Activated naive CD4-positive, alpha-beta T cell treated with anti-CD3 and anti-CD28 coated beads, Interleukin-2, amount 10 ng/mL, durations not matched to agents 7 days and 5 days (primary cell): ENCODE measurements around the gene SEC63.
"Not testable (repeated sequence)": the region's sequence is repeated elsewhere in the genome, so short reads cannot be mapped to it uniquely, and the experiment has no call there.

Experiments used
- CTCF ChIA-PET: fragments of 350-600 bp; sonication (Branson Sonifier 250); formaldehyde crosslinking; loops from one replicate; lab custom pipeline; 2021; ENCODE audit warnings: antibody characterized with exemption; lab: Charles Lee
- DNase-seq: peaks from one replicate; pipeline ENCODE4 v3.0.0-alpha.2; 2020
- H3K27ac Mint-ChIP-seq: one replicate; pipeline ENCODE4 v1.8.0; 2021; ENCODE audit warnings: mild to moderate bottlenecking, moderate library complexity, mixed read lengths
- H3K27me3 Mint-ChIP-seq: one replicate; pipeline ENCODE4 v1.8.0; 2021; ENCODE audit warnings: mild to moderate bottlenecking, mixed read lengths
- H3K36me3 Mint-ChIP-seq: one replicate; pipeline ENCODE4 v1.8.0; 2021; ENCODE audit warnings: mixed read lengths
- H3K4me1 Mint-ChIP-seq: one replicate; pipeline ENCODE4 v1.8.0; 2021; ENCODE audit warnings: mixed read lengths
- H3K4me3 Mint-ChIP-seq: one replicate; pipeline ENCODE4 v1.8.0; 2021; ENCODE audit warnings: mild to moderate bottlenecking, moderate library complexity, mixed read lengths
- H3K9me3 Mint-ChIP-seq: one replicate; pipeline ENCODE4 v1.8.0; 2021; ENCODE audit warnings: mixed read lengths

Gene SEC63

GRCh38 chr6:107931894-107932293 is 26.1 kb downstream of the SEC63 start:
- Mint-ChIP-seq H3K4me3 (no peak overlapping the region), H3K27me3 (no peaks in the 10 kb centered on the region), H3K4me1 (no peaks in the 10 kb centered on the region), H3K27ac (no peak overlapping the region), H3K9me3 (peaks cover 9% of the 10 kb centered on the region), H3K36me3 (peaks cover 34% of the 10 kb centered on the region)
- CTCF ChIA-PET, result interaction anchor here (0.6 kb wide), 1 partner anchor 9 kb away, joined by 3 read pairs; no protein-coding TSS in a partner anchor
- DNase-seq, result no peak

DNA sequence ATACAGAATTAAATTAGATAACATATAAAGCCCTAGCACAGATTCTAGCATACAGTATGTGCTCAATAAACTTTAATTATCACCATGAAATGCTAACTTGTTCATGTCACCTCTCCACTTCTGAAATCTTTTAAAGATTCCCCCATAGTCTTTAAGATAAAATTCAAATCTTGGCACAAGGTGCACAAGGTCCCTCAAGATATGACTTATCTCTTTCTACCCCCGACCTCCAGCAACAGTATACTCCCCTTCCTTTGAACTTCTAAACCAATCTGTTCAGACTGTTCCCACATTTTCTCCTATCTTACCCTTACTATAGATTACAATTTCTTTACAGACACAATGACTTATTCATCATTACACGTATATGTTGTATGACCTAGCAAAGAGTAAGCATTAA is 29.0 kb downstream of the SEC63 start:
- H3K9me3 Mint-ChIP-seq, result peaks cover 9% of the 10 kb centered on the region
- H3K36me3 Mint-ChIP-seq, result peaks cover 31% of the 10 kb centered on the region
- no peak overlapping the region for H3K4me3 Mint-ChIP-seq
- no peak overlapping the region for H3K27ac Mint-ChIP-seq
- DNase-seq, result no peak
- H3K4me1 Mint-ChIP-seq, result no peaks in the 10 kb centered on the region
- H3K27me3 Mint-ChIP-seq, result no peaks in the 10 kb centered on the region
- CTCF ChIA-PET, result no interaction called here

- H3K4me3 Mint-ChIP-seq, H3K4me1 Mint-ChIP-seq, H3K9me3 Mint-ChIP-seq, CTCF ChIA-PET, DNase-seq, H3K27ac Mint-ChIP-seq, H3K27me3 Mint-ChIP-seq: not testable (repeated sequence)
- H3K36me3 Mint-ChIP-seq, result peaks cover 32% of the 10 kb centered on the region
Measured at GRCh38 chr6:107926697-107927544, 31.1 kb downstream of the SEC63 start.

DNA sequence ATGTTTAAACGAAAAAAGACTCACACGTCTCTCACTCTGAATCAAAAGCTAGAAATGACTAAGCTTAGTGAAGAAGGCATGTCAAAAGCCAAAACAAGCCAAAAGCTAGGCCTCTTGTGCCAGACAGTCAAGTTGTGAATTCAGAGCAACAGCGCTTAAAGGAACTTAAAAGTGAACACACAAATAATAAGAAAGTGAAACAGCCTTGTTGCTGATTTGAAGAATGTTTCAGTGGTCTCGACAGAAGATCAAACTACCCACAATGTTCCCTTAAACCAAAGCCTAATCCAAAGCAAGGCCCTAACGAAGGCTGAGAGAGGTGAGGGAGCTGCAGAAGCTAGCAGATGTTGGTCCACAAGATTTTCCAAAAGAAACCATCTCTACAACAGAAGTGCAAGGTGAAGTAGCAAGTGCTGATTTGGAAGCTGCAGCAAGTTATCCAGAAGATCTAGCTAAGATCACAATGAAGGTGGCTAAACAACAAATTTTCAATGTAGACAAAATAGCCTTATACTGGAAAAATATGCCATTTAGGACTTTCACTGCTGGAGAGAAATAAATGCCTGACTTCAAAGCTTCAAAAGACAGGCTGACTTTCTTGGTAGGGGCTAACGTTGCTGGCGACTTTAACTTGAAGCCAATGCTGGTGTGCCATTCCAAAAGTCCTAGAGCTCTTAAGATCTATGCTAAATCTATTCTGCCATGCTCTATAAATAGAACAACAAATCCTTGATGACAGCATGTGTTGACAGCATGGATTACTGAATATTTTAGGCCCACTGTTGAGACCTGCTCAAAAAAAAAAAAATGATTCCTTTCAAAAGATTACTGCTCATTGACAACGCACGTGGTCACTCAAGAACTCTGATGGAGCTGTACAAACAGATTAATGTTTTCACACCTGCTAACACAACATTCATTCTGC is 40.3 kb downstream of the SEC63 start:
- Mint-ChIP-seq H3K27ac (peak overlapping the region; percentile 33), H3K36me3 (peaks cover 68% of the 10 kb centered on the region), H3K4me1 (peaks cover 8% of the 10 kb centered on the region), H3K27me3 (no peaks in the 10 kb centered on the region), H3K4me3 (no peak overlapping the region), H3K9me3 (peaks cover 18% of the 10 kb centered on the region)
- DNase-seq, result no peak
- CTCF ChIA-PET, result interaction anchor here (0.6 to 1.2 kb wide), 4 partner anchors 9 to 234 kb away, joined by 3 to 4 read pairs (median 3); no protein-coding TSS in a partner anchor

DNA sequence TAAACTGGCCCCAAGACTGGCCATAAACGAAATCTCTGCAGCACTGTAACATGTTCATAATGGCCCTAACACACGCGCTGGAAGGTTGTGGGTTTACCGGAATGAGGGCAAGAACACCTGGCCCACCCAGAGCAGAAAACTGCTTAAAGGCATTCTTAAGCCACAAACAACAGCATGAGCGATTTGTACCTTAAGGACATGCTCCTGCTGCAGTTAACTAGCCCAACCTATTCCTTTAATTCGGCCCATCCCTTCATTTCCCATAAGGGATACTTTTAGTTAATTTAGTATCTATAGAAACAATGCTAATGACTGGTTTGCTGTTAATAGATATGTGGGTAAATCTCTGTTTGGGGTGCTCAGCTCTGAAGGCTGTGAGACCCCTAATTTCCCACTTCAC is 41.0 kb downstream of the SEC63 start:
- H3K4me1 Mint-ChIP-seq, H3K4me3 Mint-ChIP-seq, H3K27me3 Mint-ChIP-seq, DNase-seq, CTCF ChIA-PET: not testable (repeated sequence)
- H3K27ac Mint-ChIP-seq, result peak overlapping the region; percentile 65
- peaks cover 69% of the 10 kb centered on the region for H3K36me3 Mint-ChIP-seq
- H3K9me3 Mint-ChIP-seq, result peaks cover 18% of the 10 kb centered on the region

DNA sequence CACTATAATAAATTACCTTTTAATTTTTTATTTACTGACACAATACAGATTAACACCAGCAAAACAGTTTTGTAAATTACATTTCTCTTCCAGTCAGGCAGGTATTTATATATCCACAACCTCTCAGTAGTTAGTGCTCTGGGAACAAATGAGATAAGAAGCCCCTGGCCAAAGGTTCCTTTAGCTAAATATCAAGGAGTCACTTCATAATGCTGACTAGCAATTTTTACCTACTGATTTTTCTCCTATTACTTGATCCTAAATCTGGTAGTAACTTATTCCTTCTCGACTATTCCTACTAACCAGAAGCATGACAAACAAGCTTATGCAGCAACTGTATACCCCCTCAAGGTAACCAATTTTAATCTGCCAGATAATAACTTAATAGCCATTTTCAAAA is 46.3 kb downstream of the SEC63 start:
- Mint-ChIP-seq H3K9me3 (peaks cover 3% of the 10 kb centered on the region), H3K4me3 (no peak overlapping the region), H3K27ac (no peak overlapping the region), H3K4me1 (peaks cover 7% of the 10 kb centered on the region), H3K27me3 (no peaks in the 10 kb centered on the region), H3K36me3 (peaks cover 41% of the 10 kb centered on the region)
- no peak for DNase-seq
- CTCF ChIA-PET, result interaction anchor here (1.1 kb wide), 1 partner anchor 11 kb away, joined by 3 read pairs; no protein-coding TSS in a partner anchor

- H3K27me3 Mint-ChIP-seq, result no peaks in the 10 kb centered on the region
- no peak overlapping the region for H3K27ac Mint-ChIP-seq
- peaks cover 64% of the 10 kb centered on the region for H3K36me3 Mint-ChIP-seq
- H3K9me3 Mint-ChIP-seq, result no peaks in the 10 kb centered on the region
- DNase-seq, result no peak
- CTCF ChIA-PET, result no interaction called here
- no peak overlapping the region for H3K4me3 Mint-ChIP-seq
- peaks cover 7% of the 10 kb centered on the region for H3K4me1 Mint-ChIP-seq
Measured at GRCh38 chr6:107894809-107895396, 63.1 kb downstream of the SEC63 start.

- Mint-ChIP-seq H3K9me3 (peaks cover 12% of the 10 kb centered on the region), H3K36me3 (peaks cover 69% of the 10 kb centered on the region)
- DNase-seq, H3K4me3 Mint-ChIP-seq, H3K27ac Mint-ChIP-seq, H3K27me3 Mint-ChIP-seq, H3K4me1 Mint-ChIP-seq: not testable (repeated sequence)
- CTCF ChIA-PET, result interaction anchor here (1.0 to 1.1 kb wide), 2 partner anchors 9 to 28 kb away, joined by 3 read pairs; no protein-coding TSS in a partner anchor
Measured at GRCh38 chr6:107890431-107890830, 67.6 kb downstream of the SEC63 start.

GRCh38 chr6:107885950-107886349 is 72.1 kb downstream of the SEC63 start:
- H3K4me1 Mint-ChIP-seq, H3K27me3 Mint-ChIP-seq, H3K4me3 Mint-ChIP-seq, DNase-seq, H3K27ac Mint-ChIP-seq, CTCF ChIA-PET: not testable (repeated sequence)
- Mint-ChIP-seq H3K9me3 (peaks cover 12% of the 10 kb centered on the region), H3K36me3 (peaks cover 49% of the 10 kb centered on the region)

GRCh38 chr6:107879941-107880340 is 78.1 kb downstream of the SEC63 start:
- DNase-seq, result no peak
- H3K36me3 Mint-ChIP-seq, result peaks cover 32% of the 10 kb centered on the region
- H3K27ac Mint-ChIP-seq, result no peak overlapping the region
- H3K27me3 Mint-ChIP-seq, result no peaks in the 10 kb centered on the region
- H3K9me3 Mint-ChIP-seq, result no peaks in the 10 kb centered on the region
- CTCF ChIA-PET, result no interaction called here
- no peaks in the 10 kb centered on the region for H3K4me1 Mint-ChIP-seq
- H3K4me3 Mint-ChIP-seq, result no peak overlapping the region

GRCh38 chr6:107877968-107878367 is 80.0 kb downstream of the SEC63 start:
- H3K4me1 Mint-ChIP-seq, result no peaks in the 10 kb centered on the region
- H3K36me3 Mint-ChIP-seq, result peaks cover 40% of the 10 kb centered on the region
- H3K27ac Mint-ChIP-seq, result no peak overlapping the region
- H3K9me3 Mint-ChIP-seq, result no peaks in the 10 kb centered on the region
- H3K4me3 Mint-ChIP-seq, result no peak overlapping the region
- no peaks in the 10 kb centered on the region for H3K27me3 Mint-ChIP-seq
- no peak for DNase-seq
- CTCF ChIA-PET, result no interaction called here

GRCh38 chr6:107871976-107872375 is 86.0 kb downstream of the SEC63 start:
- H3K27ac Mint-ChIP-seq, result no peak overlapping the region
- peaks cover 10% of the 10 kb centered on the region for H3K4me1 Mint-ChIP-seq
- H3K9me3 Mint-ChIP-seq, result no peaks in the 10 kb centered on the region
- DNase-seq, result no peak
- H3K4me3 Mint-ChIP-seq, result no peak overlapping the region
- CTCF ChIA-PET, result interaction anchor here (1.3 kb wide), 1 partner anchor 141 kb away, joined by 3 read pairs; no protein-coding TSS in a partner anchor
- peaks cover 39% of the 10 kb centered on the region for H3K36me3 Mint-ChIP-seq
- H3K27me3 Mint-ChIP-seq, result no peaks in the 10 kb centered on the region

- H3K4me3 Mint-ChIP-seq, DNase-seq, H3K27ac Mint-ChIP-seq, H3K27me3 Mint-ChIP-seq, H3K9me3 Mint-ChIP-seq: not testable (repeated sequence)
- H3K4me1 Mint-ChIP-seq, result peaks cover 12% of the 10 kb centered on the region
- H3K36me3 Mint-ChIP-seq, result peaks cover 39% of the 10 kb centered on the region
- CTCF ChIA-PET, result interaction anchor here (1.2 to 6.2 kb wide), 4 partner anchors 24 to 196 kb away, joined by 3 to 48 read pairs (median 4); no protein-coding TSS in a partner anchor
Measured at GRCh38 chr6:107871512-107871911, 86.5 kb downstream of the SEC63 start.

DNA sequence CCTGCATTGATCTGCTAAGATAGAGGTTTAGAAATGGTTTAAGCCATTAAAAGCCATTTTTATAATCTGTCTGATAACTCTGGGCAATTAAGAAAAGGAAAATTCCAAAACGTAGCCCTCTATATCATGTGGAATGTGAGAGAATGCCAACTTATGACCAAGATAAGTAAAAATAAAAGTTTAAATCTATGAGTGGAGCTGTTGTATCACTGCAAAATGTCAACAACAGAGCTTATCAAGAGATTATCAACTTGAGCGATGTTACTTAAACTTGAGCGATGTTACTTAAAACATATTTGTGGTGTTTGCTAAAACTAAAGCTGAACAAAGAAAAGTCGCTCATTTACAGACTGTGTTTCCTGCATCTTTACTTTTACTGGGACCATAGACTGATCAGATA is 87.0 kb downstream of the SEC63 start:
- no peak overlapping the region for H3K27ac Mint-ChIP-seq
- H3K4me1 Mint-ChIP-seq, result peaks cover 12% of the 10 kb centered on the region
- no peaks in the 10 kb centered on the region for H3K9me3 Mint-ChIP-seq
- CTCF ChIA-PET, result interaction anchor here (1.2 to 6.2 kb wide), 4 partner anchors 23 to 195 kb away, joined by 3 to 48 read pairs (median 4); no protein-coding TSS in a partner anchor
- no peak overlapping the region for H3K4me3 Mint-ChIP-seq
- no peak for DNase-seq
- H3K36me3 Mint-ChIP-seq, result peaks cover 37% of the 10 kb centered on the region
- H3K27me3 Mint-ChIP-seq, result no peaks in the 10 kb centered on the region
